AG09319 (cell line): ENCODE measurements around the gene HELZ2.
"Not testable (repeated sequence)": the region's sequence is repeated elsewhere in the genome, so short reads cannot be mapped to it uniquely, and the experiment has no call there.

Source experiments
- DNase-seq: peaks from one replicate; pipeline ENCODE4 v3.0.0-alpha.2; 2010; ENCODE audit warnings: low read depth; ENCODE audit errors: extremely low read depth
- TF ChIP-seq, protein P1 (sequence below): IDR thresholded peaks from 2 replicates; pipeline ENCODE4 v1.5.1; 2011; ENCODE audit warnings: low read depth, mild to moderate bottlenecking, inconsistent platforms, low read length, moderate library complexity

The HELZ2 gene

DNA sequence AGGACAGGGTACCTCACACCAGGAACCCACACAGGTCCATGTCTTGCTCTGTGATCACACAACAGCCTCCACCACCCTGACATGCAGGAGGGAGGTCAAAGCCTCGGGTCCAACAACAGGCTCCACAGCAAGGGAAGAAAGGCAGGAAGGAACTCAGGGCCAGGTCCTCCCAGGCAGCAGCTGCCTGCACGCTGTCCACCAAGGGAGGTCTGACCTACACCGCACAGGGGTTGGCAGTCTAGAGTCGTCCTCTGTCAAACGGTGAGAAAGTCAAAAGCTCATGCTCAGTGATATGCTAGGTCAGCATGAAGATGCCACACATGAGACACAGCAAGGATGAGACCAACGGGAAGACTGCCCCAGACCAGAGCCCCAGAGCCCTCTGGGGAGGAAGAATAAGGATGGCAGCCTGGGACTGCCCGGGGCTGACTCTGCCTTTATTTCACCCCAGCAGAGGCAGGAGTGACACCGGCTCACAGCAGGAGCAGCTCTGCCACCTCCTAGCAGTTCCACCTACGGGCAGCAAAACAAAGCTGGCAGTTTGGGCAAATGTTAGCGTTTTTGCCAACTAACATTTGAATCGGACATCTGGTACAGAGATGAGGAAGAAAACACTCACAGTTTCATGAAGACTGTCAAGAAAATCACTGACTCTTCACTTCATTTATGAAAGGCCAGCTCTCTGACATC lies 44.4 kb upstream of the HELZ2 start:
- TF ChIP-seq, protein P1, sequence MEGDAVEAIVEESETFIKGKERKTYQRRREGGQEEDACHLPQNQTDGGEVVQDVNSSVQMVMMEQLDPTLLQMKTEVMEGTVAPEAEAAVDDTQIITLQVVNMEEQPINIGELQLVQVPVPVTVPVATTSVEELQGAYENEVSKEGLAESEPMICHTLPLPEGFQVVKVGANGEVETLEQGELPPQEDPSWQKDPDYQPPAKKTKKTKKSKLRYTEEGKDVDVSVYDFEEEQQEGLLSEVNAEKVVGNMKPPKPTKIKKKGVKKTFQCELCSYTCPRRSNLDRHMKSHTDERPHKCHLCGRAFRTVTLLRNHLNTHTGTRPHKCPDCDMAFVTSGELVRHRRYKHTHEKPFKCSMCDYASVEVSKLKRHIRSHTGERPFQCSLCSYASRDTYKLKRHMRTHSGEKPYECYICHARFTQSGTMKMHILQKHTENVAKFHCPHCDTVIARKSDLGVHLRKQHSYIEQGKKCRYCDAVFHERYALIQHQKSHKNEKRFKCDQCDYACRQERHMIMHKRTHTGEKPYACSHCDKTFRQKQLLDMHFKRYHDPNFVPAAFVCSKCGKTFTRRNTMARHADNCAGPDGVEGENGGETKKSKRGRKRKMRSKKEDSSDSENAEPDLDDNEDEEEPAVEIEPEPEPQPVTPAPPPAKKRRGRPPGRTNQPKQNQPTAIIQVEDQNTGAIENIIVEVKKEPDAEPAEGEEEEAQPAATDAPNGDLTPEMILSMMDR: no peak

DNA sequence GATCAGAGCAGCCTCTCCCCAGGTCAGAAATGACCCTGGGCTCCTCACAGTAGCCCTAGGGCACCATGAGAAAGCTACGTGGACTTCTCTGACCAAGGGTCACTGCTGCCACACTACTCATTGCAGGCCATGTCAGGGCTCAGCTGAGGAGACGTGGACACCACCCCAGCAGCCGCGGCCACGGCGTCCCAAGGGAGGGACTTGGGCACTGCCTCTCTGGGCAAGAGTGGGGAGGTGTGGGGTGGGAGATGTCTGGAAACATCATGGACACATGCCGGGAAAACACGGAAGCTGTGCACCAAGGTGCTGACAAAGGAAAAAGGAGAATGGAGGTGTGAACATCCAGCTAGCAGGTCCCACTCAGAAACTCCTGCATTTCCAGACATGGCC lies 43.8 kb upstream of the HELZ2 start:
- TF ChIP-seq, protein P1: no peak
- DNase-seq: no peak

More for the DNA sequence above, 44.4 kb upstream of the HELZ2 start:
- no peak for DNase-seq

DNA sequence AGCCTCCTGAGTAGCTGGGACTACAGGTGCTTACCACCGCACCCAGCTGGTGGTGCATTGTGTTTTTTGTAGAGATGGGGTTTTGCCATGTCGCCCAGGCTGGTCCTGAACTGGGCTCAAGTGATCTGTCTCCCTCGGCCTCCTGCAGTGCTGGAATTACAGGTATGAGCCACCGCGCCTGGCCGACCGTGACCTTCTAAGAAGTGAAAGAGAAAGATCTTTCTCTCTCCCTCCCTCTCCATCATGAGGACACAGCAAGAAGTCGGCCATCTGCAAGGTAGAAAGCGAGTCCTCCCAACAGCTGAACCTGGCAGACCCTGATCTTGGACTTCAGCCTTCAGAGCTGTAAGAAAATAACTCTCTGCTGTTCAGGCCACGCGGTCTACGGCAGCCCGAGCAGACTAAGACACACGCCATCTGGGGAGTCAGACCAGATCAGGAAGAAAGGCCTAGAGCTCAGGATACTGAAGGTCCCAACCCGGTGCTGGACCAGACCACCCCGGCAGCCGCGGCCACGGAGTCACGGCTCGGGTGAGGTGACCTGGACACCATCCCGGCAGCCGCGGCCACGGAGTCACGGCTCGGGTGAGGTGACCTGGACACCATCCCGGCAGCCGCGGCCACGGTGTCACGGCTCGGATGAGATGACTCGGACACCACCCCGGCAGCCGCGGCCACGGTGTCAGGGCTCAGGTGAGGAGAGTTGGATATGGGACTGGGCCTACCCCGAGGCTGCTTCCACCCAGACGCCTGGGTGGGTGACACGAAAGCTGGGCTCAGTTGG lies 43.2 kb upstream of the HELZ2 start:
- no peak for DNase-seq
- TF ChIP-seq, protein P1: no peak

DNA sequence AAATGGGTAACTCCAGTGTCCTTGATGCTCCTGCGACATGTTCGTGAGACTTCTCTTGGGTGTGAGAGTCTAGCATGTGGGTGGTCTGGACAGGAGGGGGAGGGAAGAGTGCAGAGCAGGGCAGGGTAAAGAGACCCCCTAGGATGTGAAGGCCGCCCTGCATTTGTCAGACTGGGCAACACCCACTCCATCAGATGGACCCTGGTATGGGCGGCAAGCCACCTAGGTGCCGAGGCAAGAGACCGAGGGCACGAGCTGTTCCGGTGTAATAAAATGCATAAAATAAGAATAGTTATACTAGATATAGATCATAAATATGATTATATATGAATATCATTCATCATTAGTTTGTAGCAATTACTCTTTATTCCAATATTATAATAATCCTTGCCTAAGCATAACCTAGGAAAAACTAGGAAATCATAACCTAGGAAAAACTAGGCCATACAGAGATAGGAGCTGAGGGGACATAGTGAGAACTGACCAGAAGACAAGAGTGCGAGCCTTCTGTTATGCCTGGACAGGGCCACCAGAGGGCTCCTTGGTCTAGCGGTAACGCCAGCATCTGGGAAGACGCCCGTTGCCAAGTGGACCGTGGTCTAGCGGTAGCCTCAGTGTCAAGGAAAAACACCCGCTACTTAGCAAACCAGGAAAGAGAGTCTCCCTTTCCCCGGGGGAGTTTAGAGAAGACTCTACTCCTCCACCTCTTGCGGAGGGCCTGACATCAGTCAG lies 40.0 kb upstream of the HELZ2 start:
- TF ChIP-seq, protein P1: peak; percentile 11
- not testable (repeated sequence) for DNase-seq

DNA sequence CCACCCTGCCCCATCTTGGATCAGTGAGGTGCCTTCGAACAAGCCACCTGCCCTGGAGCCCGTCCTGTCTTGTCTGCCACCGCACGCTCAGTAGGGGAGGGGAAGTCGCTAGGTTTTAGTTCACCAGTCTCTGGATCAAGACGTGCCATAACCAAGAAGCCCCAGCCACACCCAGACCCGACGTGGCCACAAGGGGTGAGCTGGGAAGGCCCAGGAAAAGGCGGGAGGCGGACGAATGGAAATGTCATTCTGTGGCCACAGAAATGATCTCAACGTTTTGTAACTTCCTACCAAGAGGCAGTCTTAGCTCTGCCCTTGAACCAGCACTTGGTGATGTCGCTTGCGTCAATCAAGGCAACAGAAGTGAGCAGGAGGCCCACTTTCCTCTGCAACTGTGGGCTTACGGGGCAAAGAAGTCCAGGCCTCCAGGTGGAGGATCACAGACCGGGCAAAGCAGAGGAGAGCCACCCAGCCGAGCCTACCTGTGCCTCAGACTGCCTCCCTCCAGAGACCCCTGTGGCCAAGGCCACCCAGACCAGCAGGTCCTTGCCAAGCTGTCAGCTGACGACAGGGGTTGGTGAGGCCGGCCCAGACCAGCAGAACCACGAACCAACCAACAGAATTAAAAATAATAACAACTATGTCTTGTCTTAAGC lies 38.4 kb upstream of the HELZ2 start:
- no peak for DNase-seq
- TF ChIP-seq, protein P1: no peak

DNA sequence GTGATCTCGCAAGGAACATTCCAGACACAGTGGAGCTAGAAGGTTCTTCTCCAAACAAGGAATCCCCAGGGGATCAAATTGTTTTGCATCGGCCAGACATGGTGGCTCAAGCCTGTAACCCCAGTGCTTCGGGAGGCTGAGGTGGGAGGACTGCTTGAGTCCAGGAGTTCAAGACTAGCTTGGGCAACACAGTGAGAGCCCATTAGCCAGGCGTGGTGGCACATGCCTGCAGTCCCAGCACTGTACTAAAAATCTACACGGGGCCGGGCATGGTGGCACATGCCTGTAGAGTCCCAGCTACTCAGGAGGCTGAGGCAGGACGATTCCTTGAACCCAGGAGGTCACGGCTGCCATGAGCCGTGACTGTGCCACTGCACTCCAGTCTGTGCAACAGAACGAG lies 37.6 kb upstream of the HELZ2 start:
- DNase-seq: no peak
- TF ChIP-seq, protein P1: no peak
